GM19193 (cell line): ENCODE results near the gene METTL16.

ENCODE experiments used
- POLR2A ChIP-seq: IDR thresholded peaks from 4 replicates; pipeline ENCODE4 v1.6.1; 2011; ENCODE audit not compliant: insufficient read depth, insufficient read length; ENCODE audit errors: extremely low read depth

Gene METTL16

GRCh38 chr17:2459917-2460271 lies 51.8 kb downstream of the METTL16 start:
- no peak for TF ChIP-seq POLR2A

- no peak for TF ChIP-seq POLR2A
These were observed 53.8 kb downstream of the METTL16 start for GRCh38 chr17:2457913-2458312.

- TF ChIP-seq POLR2A, result no peak
These were observed 55.2 kb downstream of the METTL16 start for GRCh38 chr17:2456475-2456874.

- no peak for TF ChIP-seq POLR2A
These were observed 55.7 kb downstream of the METTL16 start for GRCh38 chr17:2455956-2456355.

GRCh38 chr17:2453866-2454265 lies 57.8 kb downstream of the METTL16 start:
- TF ChIP-seq POLR2A, result no peak

- TF ChIP-seq POLR2A, result no peak
These were observed 58.4 kb downstream of the METTL16 start for GRCh38 chr17:2453325-2453724.

GRCh38 chr17:2452216-2452750 lies 59.4 kb downstream of the METTL16 start:
- TF ChIP-seq POLR2A, result no peak

- no peak for TF ChIP-seq POLR2A
These were observed 61.6 kb downstream of the METTL16 start for GRCh38 chr17:2450016-2450650.

- TF ChIP-seq POLR2A, result no peak
These were observed 62.2 kb downstream of the METTL16 start for GRCh38 chr17:2449486-2449885.

- no peak for TF ChIP-seq POLR2A
These were observed 66.0 kb downstream of the METTL16 start for GRCh38 chr17:2445638-2446037.

- no peak for TF ChIP-seq POLR2A
These were observed 67.3 kb downstream of the METTL16 start for GRCh38 chr17:2444382-2444781.

GRCh38 chr17:2442166-2442565 lies 69.5 kb downstream of the METTL16 start:
- no peak for TF ChIP-seq POLR2A

GRCh38 chr17:2440930-2441329 lies 70.8 kb downstream of the METTL16 start:
- TF ChIP-seq POLR2A, result no peak

- no peak for TF ChIP-seq POLR2A
These were observed 72.9 kb downstream of the METTL16 start for GRCh38 chr17:2438823-2439222.

- no peak for TF ChIP-seq POLR2A
These were observed 75.3 kb downstream of the METTL16 start for GRCh38 chr17:2436316-2436905.

- no peak for TF ChIP-seq POLR2A
These were observed 75.8 kb downstream of the METTL16 start for GRCh38 chr17:2435862-2436261.
